Transverse colon (tissue), 4 donors: ENCODE data around the gene SPG21.

Experiments
- POLR2A ChIP-seq: fragments of 450-650 bp; IDR thresholded peaks from one replicate; pipeline ENCODE4 v1.6.1; 2016; ENCODE audit warnings: antibody characterized with exemption, mild to moderate bottlenecking, moderate library complexity
- POLR2AphosphoS5 ChIP-seq, 3 donors: sonication (generic); formaldehyde crosslinking; IDR thresholded peaks; one replicate each; pipeline ENCODE4 v1.6.1; 2016; ENCODE audit warnings: antibody characterized with exemption in 3 of 3
- TF ChIP-seq, protein P1 (sequence below), 5 experiments: fragments of 200-600 bp in 3 of 5; fragments of 450-650 bp in 2 of 5; sonication (generic) in 3 of 5; IDR thresholded peaks; 1 replicate in 2 of 5; 2 replicates in 3 of 5; pipeline ENCODE4 v1.5.1; 2016 to 2017; ENCODE audit warnings: antibody characterized with exemption in 5 of 5, inconsistent platforms in 3 of 5, mild to moderate bottlenecking in 2 of 5, moderate library complexity in 1 of 5

DNA sequence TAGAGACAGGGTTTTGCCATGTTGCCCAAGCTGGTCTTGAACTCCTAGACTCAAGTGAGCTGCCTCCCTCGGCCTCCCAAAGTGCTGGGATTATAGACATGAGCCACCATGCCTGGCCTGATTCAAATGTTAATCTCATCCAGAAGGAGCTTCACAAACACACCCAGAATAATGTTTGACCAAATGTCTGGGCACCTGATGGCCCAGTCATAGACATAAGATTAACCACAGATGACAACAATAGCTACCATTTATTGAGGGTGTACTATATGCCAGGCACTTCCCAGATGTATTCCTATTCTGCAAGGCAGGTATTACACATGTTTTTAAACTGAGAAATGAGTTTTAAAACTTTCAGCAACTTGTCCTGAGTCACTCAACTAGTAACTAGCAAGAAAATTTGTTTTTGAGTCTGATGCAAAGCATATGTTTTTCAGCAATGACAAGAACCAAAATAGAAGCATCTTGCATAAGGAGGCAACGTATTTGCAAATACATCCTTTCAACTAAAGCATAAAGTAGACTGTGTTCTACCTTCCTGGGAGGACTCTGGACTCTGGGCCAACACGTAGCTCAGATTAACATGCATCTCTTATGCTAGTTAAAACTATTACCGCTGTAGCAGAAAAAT is 8.1 kb upstream of the SPG21 start:
- no peak for TF ChIP-seq POLR2A
- no peak for TF ChIP-seq POLR2AphosphoS5 (IDR thresholded peaks at IDR 0.05)
- TF ChIP-seq, protein P1, sequence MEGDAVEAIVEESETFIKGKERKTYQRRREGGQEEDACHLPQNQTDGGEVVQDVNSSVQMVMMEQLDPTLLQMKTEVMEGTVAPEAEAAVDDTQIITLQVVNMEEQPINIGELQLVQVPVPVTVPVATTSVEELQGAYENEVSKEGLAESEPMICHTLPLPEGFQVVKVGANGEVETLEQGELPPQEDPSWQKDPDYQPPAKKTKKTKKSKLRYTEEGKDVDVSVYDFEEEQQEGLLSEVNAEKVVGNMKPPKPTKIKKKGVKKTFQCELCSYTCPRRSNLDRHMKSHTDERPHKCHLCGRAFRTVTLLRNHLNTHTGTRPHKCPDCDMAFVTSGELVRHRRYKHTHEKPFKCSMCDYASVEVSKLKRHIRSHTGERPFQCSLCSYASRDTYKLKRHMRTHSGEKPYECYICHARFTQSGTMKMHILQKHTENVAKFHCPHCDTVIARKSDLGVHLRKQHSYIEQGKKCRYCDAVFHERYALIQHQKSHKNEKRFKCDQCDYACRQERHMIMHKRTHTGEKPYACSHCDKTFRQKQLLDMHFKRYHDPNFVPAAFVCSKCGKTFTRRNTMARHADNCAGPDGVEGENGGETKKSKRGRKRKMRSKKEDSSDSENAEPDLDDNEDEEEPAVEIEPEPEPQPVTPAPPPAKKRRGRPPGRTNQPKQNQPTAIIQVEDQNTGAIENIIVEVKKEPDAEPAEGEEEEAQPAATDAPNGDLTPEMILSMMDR (IDR thresholded peaks at IDR 0.05) = no peak
